Vagina (tissue), 2 donors: ENCODE measurements around the gene YEATS4. TPM values are rescaled to one million over a fixed set of nuclear protein-coding genes. Genes with fewer than 3 reads are reported as not detected.

Experiments
- DNase-seq, 2 donors: peaks; one replicate each; pipeline ENCODE4 v3.0.0-alpha.2; 2017; ENCODE audit errors: extremely low spot score in 2 of 2
- H3K27ac ChIP-seq: fragments of 200-600 bp; sonication (generic); one replicate; pipeline ENCODE4 v1.5.1; 2019
- H3K27me3 ChIP-seq: fragments of 200-600 bp; sonication (generic); one replicate; pipeline ENCODE4 v1.5.1; 2019
- H3K36me3 ChIP-seq, 2 donors: fragments of 200-600 bp; sonication (generic); one replicate each; pipeline ENCODE4 v1.5.1; 2017 to 2019
- H3K4me1 ChIP-seq: fragments of 200-600 bp; sonication (generic); one replicate; pipeline ENCODE4 v1.5.1; 2019
- H3K4me3 ChIP-seq, 2 donors: fragments of 200-600 bp; sonication (generic); 1 replicate in 1 of 2; 2 replicates in 1 of 2; pipeline ENCODE4 v1.5.1; 2016 to 2019
- H3K9me3 ChIP-seq: fragments of 200-600 bp; sonication (generic); one replicate; pipeline ENCODE4 v1.5.1; 2019
- CTCF ChIP-seq, 3 experiments: fragments of 450-650 bp in 2 of 3; fragments of 200-600 bp in 1 of 3; sonication (generic) in 1 of 3; IDR thresholded peaks; one replicate each; pipeline ENCODE4 v1.5.1; 2017 to 2019; ENCODE audit warnings: antibody characterized with exemption in 3 of 3, mild to moderate bottlenecking in 2 of 3, moderate library complexity in 2 of 3
- POLR2A ChIP-seq, 2 donors: fragments of 450-650 bp; IDR thresholded peaks; one replicate each; pipeline ENCODE4 v1.6.1; 2017; ENCODE audit warnings: antibody characterized with exemption in 2 of 2, mild to moderate bottlenecking in 2 of 2, moderate library complexity in 2 of 2
- POLR2AphosphoS5 ChIP-seq, 2 donors: sonication (generic); formaldehyde crosslinking; IDR thresholded peaks; one replicate each; pipeline ENCODE4 v1.9.0; 2017; ENCODE audit warnings: antibody characterized with exemption in 2 of 2, mild to moderate bottlenecking in 2 of 2, low read depth in 1 of 2; ENCODE audit not compliant: insufficient read depth in 1 of 2
- intact Hi-C: fragments of 100-400 bp; cut with DNase I; formaldehyde crosslinking; loops from one replicate; pipeline ENCODE4 v1.15.1; 2023
- total RNA-seq: library from RNA; depleted of rRNA; stranded (reverse); fragments of >200 nt; gene quantifications from one replicate; pipeline ENCODE4 v1.2.3, GENCODE V29; 2016

The YEATS4 gene
- total RNA-seq, 1 donor from 2014 or later: 6.1 TPM

DNA sequence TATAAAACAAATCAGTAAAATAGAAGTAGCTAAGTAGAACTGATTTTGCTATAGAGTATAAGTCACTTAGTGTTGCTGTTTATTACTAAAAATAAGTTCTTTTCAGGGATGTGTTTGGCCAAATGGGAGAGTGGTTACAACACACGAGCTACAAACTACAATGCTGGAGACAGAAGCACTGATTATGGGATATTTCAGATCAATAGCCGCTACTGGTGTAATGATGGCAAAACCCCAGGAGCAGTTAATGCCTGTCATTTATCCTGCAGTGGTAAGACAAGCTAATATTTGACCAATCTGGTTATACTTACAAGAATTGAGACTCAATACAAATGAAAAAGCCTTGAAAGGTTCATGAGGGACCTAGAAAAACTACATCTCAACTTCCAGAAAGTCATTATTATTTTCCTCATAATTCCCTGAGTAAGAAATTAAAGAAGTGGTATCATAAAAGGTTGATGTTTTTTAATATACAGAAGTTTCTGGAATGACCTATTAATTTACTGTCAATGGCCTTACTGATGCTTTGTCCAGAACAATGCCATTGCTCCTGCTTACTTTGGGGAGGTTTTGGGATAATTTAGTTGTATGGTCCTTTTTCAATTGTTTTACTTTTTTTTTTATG lies 9.4 kb upstream of the YEATS4 start:
- Histone ChIP-seq H3K4me3 (no peak overlapping the region), H3K9me3 (no peaks in the 10 kb centered on the region), H3K4me1 (no peaks in the 10 kb centered on the region), H3K27ac (no peak overlapping the region), H3K36me3 (no peaks in the 10 kb centered on the region), H3K27me3 (no peaks in the 10 kb centered on the region)
- TF ChIP-seq POLR2AphosphoS5 (IDR thresholded peaks at IDR 0.05; ENCODE audit: insufficient read depth in 1 of 2, low read depth in 1 of 2) (no peak), CTCF (IDR thresholded peaks at IDR 0.05) (no peak), POLR2A (IDR thresholded peaks at IDR 0.05) (no peak)
- intact Hi-C loops: no loop called here
- DNase-seq: no peak

DNA sequence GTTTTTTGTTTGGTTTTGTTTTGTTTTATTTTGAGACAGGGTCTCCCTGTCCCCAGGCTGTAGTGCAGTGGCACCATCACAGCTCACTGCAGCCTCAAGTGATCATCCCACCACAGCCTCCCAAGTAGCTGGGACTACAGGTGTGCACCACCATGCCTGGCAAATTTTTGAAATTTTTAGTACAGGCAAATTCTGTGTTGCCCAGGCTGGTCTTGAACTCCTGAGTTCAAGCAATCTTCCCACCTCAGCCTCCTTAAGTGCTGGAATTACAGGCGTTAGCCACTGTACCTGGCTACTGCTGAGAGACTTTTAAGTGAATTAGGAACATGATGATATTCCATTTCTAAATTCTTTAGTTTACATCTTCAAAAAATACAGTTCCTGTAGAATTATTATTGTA lies 8.8 kb upstream of the YEATS4 start:
- intact Hi-C loops: no loop called here
- Histone ChIP-seq H3K27ac (no peak overlapping the region), H3K9me3 (no peaks in the 10 kb centered on the region), H3K27me3 (no peaks in the 10 kb centered on the region), H3K36me3 (no peaks in the 10 kb centered on the region), H3K4me1 (no peaks in the 10 kb centered on the region), H3K4me3 (no peak overlapping the region)
- TF ChIP-seq POLR2AphosphoS5 (IDR thresholded peaks at IDR 0.05; ENCODE audit: insufficient read depth in 1 of 2, low read depth in 1 of 2) (no peak), CTCF (IDR thresholded peaks at IDR 0.05) (no peak), POLR2A (IDR thresholded peaks at IDR 0.05) (no peak)
- no peak for DNase-seq

GRCh38 chr12:69351462-69352236 lies 7.9 kb upstream of the YEATS4 start:
- H3K27me3 ChIP-seq: no peaks in the 10 kb centered on the region
- no peak overlapping the region for H3K27ac ChIP-seq
- H3K9me3 ChIP-seq: no peaks in the 10 kb centered on the region
- no peak for DNase-seq
- TF ChIP-seq CTCF (IDR thresholded peaks at IDR 0.05) (no peak), POLR2AphosphoS5 (IDR thresholded peaks at IDR 0.05; ENCODE audit: insufficient read depth in 1 of 2, low read depth in 1 of 2) (no peak), POLR2A (IDR thresholded peaks at IDR 0.05) (no peak)
- H3K4me1 ChIP-seq: no peaks in the 10 kb centered on the region
- H3K4me3 ChIP-seq: no peak overlapping the region
- intact Hi-C loops: no loop called here
- H3K36me3 ChIP-seq: no peaks in the 10 kb centered on the region

DNA sequence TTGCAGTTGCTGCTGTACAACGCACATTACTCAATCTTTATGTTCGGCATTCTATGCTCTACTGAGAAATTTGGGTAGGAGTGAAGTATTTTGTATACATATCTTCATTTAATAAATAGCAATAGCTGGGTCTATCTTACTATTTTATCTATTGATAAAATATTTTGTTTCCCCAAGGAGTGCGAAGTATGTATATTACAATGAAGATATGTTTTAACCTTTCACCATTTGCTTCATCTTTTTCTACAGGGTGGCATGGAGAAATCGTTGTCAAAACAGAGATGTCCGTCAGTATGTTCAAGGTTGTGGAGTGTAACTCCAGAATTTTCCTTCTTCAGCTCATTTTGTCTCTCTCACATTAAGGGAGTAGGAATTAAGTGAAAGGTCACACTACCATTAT lies 6.6 kb upstream of the YEATS4 start:
- Histone ChIP-seq H3K36me3 (no peaks in the 10 kb centered on the region), H3K27ac (no peak overlapping the region), H3K9me3 (no peaks in the 10 kb centered on the region), H3K4me1 (no peaks in the 10 kb centered on the region), H3K4me3 (no peak overlapping the region), H3K27me3 (no peaks in the 10 kb centered on the region)
- intact Hi-C loops: no loop called here
- no peak for DNase-seq
- no peak for TF ChIP-seq POLR2A (IDR thresholded peaks at IDR 0.05)

DNA sequence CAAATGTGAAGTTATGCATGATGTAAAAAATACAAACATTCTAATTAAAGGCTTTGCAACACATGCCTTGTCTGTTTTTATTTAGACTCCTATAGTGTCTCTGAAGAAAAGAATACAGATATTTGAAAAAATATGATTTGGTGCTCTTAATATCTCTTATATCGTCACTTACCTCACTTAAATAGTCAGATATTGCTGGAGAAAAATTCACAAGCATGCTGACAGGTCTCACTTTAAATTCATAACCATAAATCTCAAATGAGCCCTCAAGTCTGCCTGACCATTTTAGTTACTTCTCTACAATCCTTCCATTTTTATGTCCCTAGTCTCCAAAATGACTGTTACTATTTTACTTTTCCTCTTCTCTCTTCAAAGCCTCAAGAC lies 5.4 kb upstream of the YEATS4 start:
- intact Hi-C loops: no loop called here
- DNase-seq: no peak
- Histone ChIP-seq H3K36me3 (no peaks in the 10 kb centered on the region), H3K4me1 (peaks cover 4% of the 10 kb centered on the region), H3K27me3 (no peaks in the 10 kb centered on the region), H3K9me3 (no peaks in the 10 kb centered on the region), H3K27ac (no peak overlapping the region), H3K4me3 (no peak overlapping the region)
- TF ChIP-seq POLR2AphosphoS5 (IDR thresholded peaks at IDR 0.05; ENCODE audit: insufficient read depth in 1 of 2, low read depth in 1 of 2): no peak
- TF ChIP-seq POLR2A (IDR thresholded peaks at IDR 0.05): no peak
- TF ChIP-seq CTCF (IDR thresholded peaks at IDR 0.05): no peak
